ENCODE measurements around the gene KRTAP17-1.

DNA sequence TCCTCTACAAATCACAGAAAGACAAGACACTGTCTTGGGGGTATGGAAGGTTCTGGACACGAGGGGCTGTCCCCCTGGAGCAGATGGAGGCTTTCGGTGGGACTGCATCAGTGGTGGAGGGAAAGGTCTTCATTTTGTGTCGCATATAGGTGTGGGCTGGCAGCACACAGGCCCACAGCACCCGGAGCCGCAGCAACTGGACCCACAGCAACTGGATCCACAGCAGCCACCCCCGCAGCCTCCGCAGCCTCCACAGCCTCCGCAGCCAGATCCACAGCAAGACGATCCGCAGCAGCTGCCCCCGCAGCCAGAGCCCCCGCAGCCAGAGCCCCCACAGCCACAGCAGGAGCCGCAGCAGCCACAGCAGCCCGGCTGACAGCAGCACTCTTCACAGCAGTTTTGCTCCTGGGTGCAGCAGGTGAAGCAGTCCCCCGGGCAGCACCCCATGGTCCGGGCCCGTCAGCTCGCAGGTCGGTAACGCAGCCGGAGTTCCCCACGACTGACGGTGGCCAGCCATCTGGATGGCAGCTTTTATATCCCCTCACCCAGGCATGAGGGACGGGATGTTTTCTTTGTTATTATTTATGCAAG lies at the start of gene KRTAP17-1:
- TF ChIP-seq, protein P1, sequence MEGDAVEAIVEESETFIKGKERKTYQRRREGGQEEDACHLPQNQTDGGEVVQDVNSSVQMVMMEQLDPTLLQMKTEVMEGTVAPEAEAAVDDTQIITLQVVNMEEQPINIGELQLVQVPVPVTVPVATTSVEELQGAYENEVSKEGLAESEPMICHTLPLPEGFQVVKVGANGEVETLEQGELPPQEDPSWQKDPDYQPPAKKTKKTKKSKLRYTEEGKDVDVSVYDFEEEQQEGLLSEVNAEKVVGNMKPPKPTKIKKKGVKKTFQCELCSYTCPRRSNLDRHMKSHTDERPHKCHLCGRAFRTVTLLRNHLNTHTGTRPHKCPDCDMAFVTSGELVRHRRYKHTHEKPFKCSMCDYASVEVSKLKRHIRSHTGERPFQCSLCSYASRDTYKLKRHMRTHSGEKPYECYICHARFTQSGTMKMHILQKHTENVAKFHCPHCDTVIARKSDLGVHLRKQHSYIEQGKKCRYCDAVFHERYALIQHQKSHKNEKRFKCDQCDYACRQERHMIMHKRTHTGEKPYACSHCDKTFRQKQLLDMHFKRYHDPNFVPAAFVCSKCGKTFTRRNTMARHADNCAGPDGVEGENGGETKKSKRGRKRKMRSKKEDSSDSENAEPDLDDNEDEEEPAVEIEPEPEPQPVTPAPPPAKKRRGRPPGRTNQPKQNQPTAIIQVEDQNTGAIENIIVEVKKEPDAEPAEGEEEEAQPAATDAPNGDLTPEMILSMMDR (conservative IDR thresholded peaks at IDR 0.05; ENCODE audit: low read length): no peak
- no peak for TF ChIP-seq EZH2phosphoT487 (IDR thresholded peaks at IDR 0.05; ENCODE audit: borderline replicate concordance, low read depth, low read length)

Data from OCI-LY7 (cell line).